Astrocyte (in vitro differentiated cells and primary cell): ENCODE results near the gene KIFAP3. TPM values are rescaled to one million over a fixed set of nuclear protein-coding genes. Genes with fewer than 3 reads are reported as not detected.

Experiments used
- DNase-seq: peaks from one replicate; pipeline ENCODE4 v3.0.0-alpha.2; 2010; ENCODE audit warnings: low read depth
- FAIRE-seq: peaks from 2 replicates; lab custom pipeline; 2011; peaks lifted over from hg19 to GRCh38; lab: Jason Lieb, UNC
- H2AFZ ChIP-seq: 2 replicates; pipeline ENCODE4 v1.6.0; 2012; ENCODE audit warnings: low read depth, low read length, inconsistent platforms
- H3K27ac ChIP-seq: 2 replicates; pipeline ENCODE4 v1.5.1; 2011; ENCODE audit warnings: low read depth, low read length, inconsistent platforms
- H3K27me3 ChIP-seq: 2 replicates; pipeline ENCODE4 v1.6.0; 2011; ENCODE audit warnings: low read length, inconsistent platforms; ENCODE audit not compliant: insufficient read depth
- H3K36me3 ChIP-seq: 2 replicates; pipeline ENCODE4 v1.5.1; 2011; ENCODE audit warnings: low read length, inconsistent platforms; ENCODE audit not compliant: insufficient read depth
- H3K4me1 ChIP-seq: 2 replicates; pipeline ENCODE4 v1.5.1; 2011; ENCODE audit warnings: low read length, inconsistent platforms; ENCODE audit not compliant: insufficient read depth
- H3K4me2 ChIP-seq: 2 replicates; pipeline ENCODE4 v1.6.0; 2012; ENCODE audit warnings: low read length, inconsistent platforms
- H3K4me3 ChIP-seq: 2 replicates; pipeline ENCODE4 v1.5.1; 2011; ENCODE audit warnings: low read depth, mild to moderate bottlenecking, low read length, inconsistent platforms; ENCODE audit not compliant: insufficient read depth
- H3K79me2 ChIP-seq: 2 replicates; pipeline ENCODE4 v1.6.0; 2012; ENCODE audit warnings: mild to moderate bottlenecking, low read length, inconsistent platforms; ENCODE audit not compliant: insufficient read depth
- H3K9ac ChIP-seq: 2 replicates; pipeline ENCODE4 v1.6.0; 2012; ENCODE audit warnings: mild to moderate bottlenecking, low read length, inconsistent platforms
- H3K9me3 ChIP-seq: 2 replicates; pipeline ENCODE4 v1.5.1; 2012; ENCODE audit warnings: low read depth, mild to moderate bottlenecking, low read length, inconsistent platforms; ENCODE audit not compliant: insufficient read depth
- H4K20me1 ChIP-seq: 2 replicates; pipeline ENCODE4 v1.6.0; 2012; ENCODE audit warnings: low read length, inconsistent platforms; ENCODE audit not compliant: insufficient read depth
- H3K27ac Mint-ChIP-seq: one replicate; pipeline ENCODE4 v1.8.0; 2021; ENCODE audit warnings: mild to moderate bottlenecking, mixed read lengths; ENCODE audit not compliant: unreplicated experiment
- H3K27me3 Mint-ChIP-seq: one replicate; pipeline ENCODE4 v1.8.0; 2021; ENCODE audit warnings: low read depth, mixed read lengths; ENCODE audit not compliant: unreplicated experiment
- H3K36me3 Mint-ChIP-seq: one replicate; pipeline ENCODE4 v1.8.0; 2021; ENCODE audit warnings: low read depth, mixed read lengths; ENCODE audit not compliant: unreplicated experiment
- H3K4me1 Mint-ChIP-seq: one replicate; pipeline ENCODE4 v1.8.0; 2021; ENCODE audit warnings: low read depth, mixed read lengths; ENCODE audit not compliant: unreplicated experiment
- H3K4me3 Mint-ChIP-seq: one replicate; pipeline ENCODE4 v1.8.0; 2021; ENCODE audit warnings: mild to moderate bottlenecking, moderate library complexity, mixed read lengths; ENCODE audit not compliant: unreplicated experiment
- H3K9me3 Mint-ChIP-seq: one replicate; pipeline ENCODE4 v1.8.0; 2021; ENCODE audit warnings: mild to moderate bottlenecking, mixed read lengths; ENCODE audit not compliant: unreplicated experiment
- CTCF ChIP-seq: IDR thresholded peaks from 2 replicates; pipeline ENCODE4 v1.5.1; 2011; ENCODE audit warnings: low read depth, mild to moderate bottlenecking, inconsistent platforms, low read length, moderate library complexity; ENCODE audit not compliant: insufficient read depth
- EZH2 ChIP-seq: IDR thresholded peaks from 2 replicates; pipeline ENCODE4 v1.6.1; 2012; ENCODE audit warnings: mild to moderate bottlenecking, low read length, inconsistent platforms; ENCODE audit not compliant: insufficient read depth
- total RNA-seq: library from RNA; stranded (reverse); gene quantifications from 2 replicates; pipeline ENCODE4 v1.2.1, GENCODE V29; 2021

Gene KIFAP3
- total RNA-seq, 1 donor from 2014 or later, result 32.8 TPM

GRCh38 chr1:169941982-169942830, 132.3 kb downstream of the KIFAP3 start:
- Histone ChIP-seq H3K4me1 (peaks cover 4% of the 10 kb centered on the region), H3K4me3 (no peak overlapping the region), H2AFZ (no peak overlapping the region), H3K79me2 (no peaks in the 10 kb centered on the region), H3K9ac (no peak overlapping the region), H3K27ac (no peak overlapping the region), H4K20me1 (no peaks in the 10 kb centered on the region), H3K36me3 (no peaks in the 10 kb centered on the region), H3K4me2 (no peak overlapping the region), H3K9me3 (no peaks in the 10 kb centered on the region), H3K27me3 (no peaks in the 10 kb centered on the region)
- Mint-ChIP-seq H3K4me3 (no peak overlapping the region), H3K36me3 (peaks cover 1% of the 10 kb centered on the region), H3K27ac (no peak overlapping the region), H3K4me1 (no peaks in the 10 kb centered on the region), H3K27me3 (no peaks in the 10 kb centered on the region), H3K9me3 (no peaks in the 10 kb centered on the region)
- FAIRE-seq (peak; percentile 49), DNase-seq (peak; percentile 69)
- no peak for TF ChIP-seq CTCF
- no peak for TF ChIP-seq EZH2

DNA sequence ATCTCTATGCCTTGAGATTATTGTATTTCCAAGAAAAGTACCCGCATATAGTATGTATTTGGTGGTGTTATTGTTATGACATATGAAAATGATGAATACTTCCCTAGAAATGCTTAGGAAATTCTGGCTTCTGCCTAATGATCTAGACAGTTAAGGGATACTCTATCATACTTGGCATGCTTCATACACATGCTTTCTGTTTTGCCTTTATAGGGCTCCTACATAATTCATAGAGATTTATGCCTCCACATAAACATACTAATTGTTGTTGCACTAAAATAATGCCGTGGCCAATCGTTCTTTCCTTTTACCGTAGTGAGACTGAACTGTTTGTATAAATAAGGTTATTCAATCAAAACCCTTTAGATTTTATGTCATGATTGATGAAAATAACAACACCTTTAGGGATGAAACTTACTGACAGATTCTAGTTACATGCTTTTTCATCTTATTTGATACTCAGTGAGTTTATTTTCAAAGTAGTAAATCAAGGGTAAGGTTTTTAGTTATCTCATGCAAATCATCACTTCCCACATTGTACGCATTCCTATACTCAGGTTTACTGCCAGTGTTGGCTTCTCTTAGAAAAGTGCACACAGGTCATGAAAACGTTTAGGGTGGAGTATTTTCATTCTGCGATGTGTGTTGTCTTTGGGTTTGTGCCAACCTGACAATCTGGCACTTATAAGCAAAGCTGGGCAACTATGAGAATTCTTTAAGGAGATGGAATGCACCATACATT, 140.3 kb downstream of the KIFAP3 start:
- Histone ChIP-seq H3K27me3 (no peaks in the 10 kb centered on the region), H3K79me2 (no peaks in the 10 kb centered on the region), H3K4me2 (peak overlapping the region; percentile 20), H3K27ac (no peak overlapping the region), H3K9ac (no peak overlapping the region), H4K20me1 (no peaks in the 10 kb centered on the region), H3K4me3 (no peak overlapping the region), H2AFZ (no peak overlapping the region), H3K9me3 (no peaks in the 10 kb centered on the region), H3K36me3 (no peaks in the 10 kb centered on the region), H3K4me1 (peaks cover 6% of the 10 kb centered on the region)
- peak; percentile 55 for DNase-seq
- peaks cover 9% of the 10 kb centered on the region for H3K4me1 Mint-ChIP-seq
- no peaks in the 10 kb centered on the region for H3K36me3 Mint-ChIP-seq
- TF ChIP-seq EZH2 (no peak), CTCF (no peak)
- H3K4me3 Mint-ChIP-seq, result no peak overlapping the region
- no peak overlapping the region for H3K27ac Mint-ChIP-seq
- no peaks in the 10 kb centered on the region for H3K27me3 Mint-ChIP-seq
- H3K9me3 Mint-ChIP-seq, result no peaks in the 10 kb centered on the region
- FAIRE-seq, result no peak
